ENCODE results near the gene FMNL2.

FMNL2 gene

GRCh38 chr2:152348388-152348787 is 13.4 kb downstream of the FMNL2 start:
- TF ChIP-seq CTCF (IDR thresholded peaks at IDR 0.05) = no peak
- Histone ChIP-seq H3K36me3 (no peaks in the 10 kb centered on the region), H3K27ac (no peak overlapping the region)

DNA sequence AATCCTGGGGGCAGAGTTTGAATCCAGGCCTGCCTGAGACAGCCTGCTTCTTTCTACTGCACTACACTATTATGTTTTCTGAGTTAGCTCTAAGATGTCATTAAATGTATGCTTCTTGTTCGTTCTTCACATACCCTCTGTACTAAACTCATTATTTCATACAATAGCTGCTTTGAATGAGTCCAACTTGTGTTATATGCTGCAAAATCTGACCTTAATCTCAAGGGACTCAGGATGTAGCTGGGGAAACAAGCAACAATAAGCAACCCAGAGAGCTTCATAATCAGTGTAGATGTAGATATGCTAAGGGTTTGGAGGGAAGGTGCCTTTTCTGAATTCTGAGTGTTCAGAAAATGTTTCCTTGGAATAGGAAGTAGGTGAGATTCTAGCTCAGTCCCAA is 14.4 kb downstream of the FMNL2 start:
- no peaks in the 10 kb centered on the region for H3K36me3 ChIP-seq
- H3K4me3 ChIP-seq (ENCODE audit: low read depth in 1 of 2, low read length in 1 of 2) = no peak overlapping the region
- H3K9me3 ChIP-seq = no peaks in the 10 kb centered on the region
- no peaks in the 10 kb centered on the region for H3K27me3 ChIP-seq
- TF ChIP-seq CTCF (IDR thresholded peaks at IDR 0.05) = no peak
- H3K4me1 ChIP-seq (ENCODE audit: control insufficient read depth in 1 of 2, insufficient read depth in 1 of 2, low read depth in 1 of 2, low read length in 1 of 2) = no peaks in the 10 kb centered on the region
- no peak overlapping the region for H3K27ac ChIP-seq

More at GRCh38 chr2:152348388-152348787, 13.4 kb downstream of the FMNL2 start:
- H3K4me1 ChIP-seq (ENCODE audit: control insufficient read depth in 1 of 2, insufficient read depth in 1 of 2, low read depth in 1 of 2, low read length in 1 of 2) = no peaks in the 10 kb centered on the region
- H3K27me3 ChIP-seq = no peaks in the 10 kb centered on the region
- H3K9me3 ChIP-seq = no peaks in the 10 kb centered on the region
- H3K4me3 ChIP-seq (ENCODE audit: low read depth in 1 of 2, low read length in 1 of 2) = no peak overlapping the region

DNA sequence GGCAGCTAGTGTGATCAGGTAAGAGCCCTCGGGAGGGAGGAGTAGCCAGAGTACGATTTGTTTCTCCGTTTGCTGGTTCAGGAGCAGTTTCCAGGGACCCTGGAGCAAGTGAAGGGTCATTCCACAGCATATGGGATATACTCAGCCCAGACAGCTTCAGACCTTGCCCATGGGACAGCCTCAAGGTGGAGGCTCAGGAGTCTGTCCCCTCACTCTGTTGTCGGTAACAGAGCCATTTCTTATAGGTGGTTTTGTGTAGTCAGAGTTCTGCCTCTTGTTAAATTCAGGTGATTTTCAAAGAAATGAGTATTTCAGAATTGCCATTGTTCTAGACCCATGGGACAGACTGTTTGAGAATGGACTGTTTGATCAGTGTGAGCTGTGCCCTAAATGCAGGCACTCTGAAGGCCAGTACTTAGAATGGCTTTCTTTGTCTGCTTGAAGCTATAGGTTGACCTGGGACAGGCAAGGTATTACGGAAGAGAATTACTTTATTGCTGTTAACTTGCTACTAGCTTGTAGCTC is 15.2 kb downstream of the FMNL2 start:
- Histone ChIP-seq H3K4me3 (ENCODE audit: low read depth in 1 of 2, low read length in 1 of 2) (no peak overlapping the region), H3K9me3 (no peaks in the 10 kb centered on the region), H3K27me3 (no peaks in the 10 kb centered on the region), H3K4me1 (ENCODE audit: control insufficient read depth in 1 of 2, insufficient read depth in 1 of 2, low read depth in 1 of 2, low read length in 1 of 2) (no peaks in the 10 kb centered on the region), H3K27ac (no peak overlapping the region), H3K36me3 (no peaks in the 10 kb centered on the region)
- no peak for TF ChIP-seq CTCF (IDR thresholded peaks at IDR 0.05)

DNA sequence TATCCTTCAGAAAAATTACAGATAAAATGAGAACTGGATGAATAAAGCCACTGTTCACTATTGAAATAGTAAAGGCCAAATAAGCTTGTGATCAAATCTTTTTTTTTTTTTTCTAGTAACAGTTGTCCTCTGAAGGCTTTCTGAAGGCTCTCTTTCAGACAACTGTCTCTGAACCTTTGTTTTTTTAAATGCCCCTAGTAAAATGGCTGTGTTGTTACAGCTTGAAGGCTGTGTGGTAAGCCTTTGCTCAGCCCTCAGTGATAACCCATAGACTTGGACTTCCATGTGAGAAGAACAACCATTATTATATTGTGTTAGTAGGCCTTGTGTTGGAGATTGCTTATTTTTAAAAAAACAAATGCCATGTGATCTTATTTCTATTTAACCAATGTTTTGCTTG is 17.6 kb downstream of the FMNL2 start:
- H3K27me3 ChIP-seq = no peaks in the 10 kb centered on the region
- no peak overlapping the region for H3K27ac ChIP-seq
- no peaks in the 10 kb centered on the region for H3K4me1 ChIP-seq (ENCODE audit: control insufficient read depth in 1 of 2, insufficient read depth in 1 of 2, low read depth in 1 of 2, low read length in 1 of 2)

GRCh38 chr2:152353364-152353763 is 18.4 kb downstream of the FMNL2 start:
- no peak for TF ChIP-seq CTCF (IDR thresholded peaks at IDR 0.05)
- H3K9me3 ChIP-seq = no peaks in the 10 kb centered on the region
- H3K4me1 ChIP-seq (ENCODE audit: control insufficient read depth in 1 of 2, insufficient read depth in 1 of 2, low read depth in 1 of 2, low read length in 1 of 2) = no peaks in the 10 kb centered on the region

More for the DNA sequence above, 17.6 kb downstream of the FMNL2 start:
- Histone ChIP-seq H3K9me3 (no peaks in the 10 kb centered on the region), H3K36me3 (no peaks in the 10 kb centered on the region), H3K4me3 (ENCODE audit: low read depth in 1 of 2, low read length in 1 of 2) (no peak overlapping the region)
- TF ChIP-seq CTCF (IDR thresholded peaks at IDR 0.05) = no peak

More at GRCh38 chr2:152353364-152353763, 18.4 kb downstream of the FMNL2 start:
- Histone ChIP-seq H3K4me3 (ENCODE audit: low read depth in 1 of 2, low read length in 1 of 2) (no peak overlapping the region), H3K27me3 (no peaks in the 10 kb centered on the region), H3K36me3 (no peaks in the 10 kb centered on the region), H3K27ac (no peak overlapping the region)

All from neutrophil (primary cell).